Measurements from ENCODE around the gene C6orf15.

GRCh38 chr6:31087494-31088089 is 24.8 kb downstream of the C6orf15 start:
- TF ChIP-seq CTCF (IDR thresholded peaks at IDR 0.05; ENCODE audit: control extremely low read depth in 1 of 3, insufficient read depth in 1 of 3, low read depth in 1 of 3, low read length in 3 of 3) (peak; percentile 47 to 70 (median 67)), SP1 (IDR thresholded peaks at IDR 0.05; ENCODE audit: low read depth, low read length) (no peak), NRF1 (IDR thresholded peaks at IDR 0.05; ENCODE audit: low read depth, low read length) (no peak), RXRA (IDR thresholded peaks at IDR 0.05; ENCODE audit: insufficient read depth, low read depth, low read length) (no peak), CEBPB (IDR thresholded peaks at IDR 0.05; ENCODE audit: low read depth, low read length) (no peak), MAFK (IDR thresholded peaks at IDR 0.05; ENCODE audit: low read depth, low read length) (no peak), YY1 (IDR thresholded peaks at IDR 0.05; ENCODE audit: low read depth, low read length) (no peak), EZH2 (IDR thresholded peaks at IDR 0.05; ENCODE audit: low read depth, low read length, severe bottlenecking) (no peak), POLR2A (IDR thresholded peaks at IDR 0.05; ENCODE audit: control extremely low read depth in 1 of 2, low read depth in 2 of 2, low read length in 2 of 2) (no peak)

Data from H1 (cell line).